Large intestine (tissue), 3 donors: Measurements from ENCODE around the gene BPHL. TPM values are rescaled to one million over a fixed set of nuclear protein-coding genes. Genes with fewer than 3 reads are reported as not detected.
A peak's percentile ranks its signal among the peaks of the same experiment; 100 is the strongest.
"Not testable (repeated sequence)": the region's sequence is repeated elsewhere in the genome, so short reads cannot be mapped to it uniquely, and the experiment has no call there.

Source experiments
- DNase-seq, 2 donors: peaks; one replicate each; pipeline versions ENCODE4 v3.0.0 to v3.0.0-alpha.2; 2013
- H3K27ac ChIP-seq: one replicate; pipeline ENCODE4 v1.5.1; 2013; ENCODE audit warnings: low read length
- H3K27me3 ChIP-seq: 2 replicates; pipeline ENCODE4 v1.6.1; 2013; ENCODE audit warnings: low read length; ENCODE audit not compliant: control insufficient read depth, insufficient read depth
- H3K36me3 ChIP-seq: 2 replicates; pipeline ENCODE4 v1.6.1; 2013; ENCODE audit warnings: low read length; ENCODE audit not compliant: control insufficient read depth, insufficient read depth
- H3K4me1 ChIP-seq: one replicate; pipeline ENCODE4 v1.6.1; 2013; ENCODE audit warnings: low read length; ENCODE audit not compliant: control insufficient read depth, insufficient read depth
- H3K4me3 ChIP-seq: one replicate; pipeline ENCODE4 v1.5.1; 2013; ENCODE audit warnings: low read length
- H3K9me3 ChIP-seq: one replicate; pipeline ENCODE4 v1.6.1; 2013; ENCODE audit warnings: mild to moderate bottlenecking, low read depth, low read length, moderate library complexity; ENCODE audit not compliant: control insufficient read depth
- WGBS: methylation state at CpG from one replicate; pipeline ENCODE4 v1.1.5; 2013; ENCODE audit warnings: low lambda C conversion rate; ENCODE audit not compliant: insufficient coverage; 5-methylcytosine and 5-hydroxymethylcytosine counted together
- polyA plus RNA-seq: library from polyadenylated mRNA; unstranded; fragments of 120-200 nt; gene quantifications from one replicate; pipeline ENCODE4 v1.2.1, GENCODE V29; 2013

BPHL gene
- polyA plus RNA-seq, 1 donor, result 77.9 TPM

GRCh38 chr6:3162565-3163247 is 44.2 kb downstream of the BPHL start:
- Histone ChIP-seq H3K9me3 (no peaks in the 10 kb centered on the region), H3K36me3 (no peaks in the 10 kb centered on the region), H3K4me1 (peaks cover 25% of the 10 kb centered on the region), H3K27me3 (no peaks in the 10 kb centered on the region), H3K27ac (peak overlapping the region; percentile 99), H3K4me3 (peak overlapping the region; percentile 78)
- DNase-seq, result peak; percentile 87 to 96
- WGBS, result no CpG with 5 or more reads among the region's 74 CpGs

DNA sequence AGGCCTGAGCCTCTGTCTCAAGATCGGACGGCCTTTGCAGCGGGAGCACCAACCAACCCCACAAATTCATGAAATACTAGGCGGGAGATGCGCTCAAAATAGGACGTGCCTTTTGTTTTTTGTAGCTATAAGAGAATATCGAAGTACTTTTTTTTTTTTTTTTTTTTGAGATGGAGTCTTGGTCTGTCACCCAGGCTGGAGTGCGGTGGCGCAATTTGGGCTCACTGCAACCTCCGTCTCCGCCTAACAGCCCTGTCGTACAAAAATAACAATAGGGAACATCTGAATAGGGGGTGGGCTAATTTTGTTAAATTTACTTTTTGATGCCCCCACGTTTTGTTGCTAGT is 44.7 kb downstream of the BPHL start:
- H3K27ac ChIP-seq, result peak overlapping the region; percentile 72
- WGBS, result no CpG with 5 or more reads among the region's 13 CpGs
- H3K36me3 ChIP-seq, result no peaks in the 10 kb centered on the region
- H3K4me3 ChIP-seq, result peak overlapping the region; percentile 40
- H3K4me1 ChIP-seq, result peaks cover 25% of the 10 kb centered on the region
- H3K9me3 ChIP-seq, result no peaks in the 10 kb centered on the region
- DNase-seq, result no peak
- no peaks in the 10 kb centered on the region for H3K27me3 ChIP-seq

GRCh38 chr6:3164388-3164787 is 45.9 kb downstream of the BPHL start:
- WGBS, result 100% methylated on average over 2 of the region's 6 CpGs
- no peaks in the 10 kb centered on the region for H3K9me3 ChIP-seq
- H3K27me3 ChIP-seq, result no peaks in the 10 kb centered on the region
- no peak for DNase-seq
- no peak overlapping the region for H3K4me3 ChIP-seq
- peaks cover 20% of the 10 kb centered on the region for H3K4me1 ChIP-seq
- no peak overlapping the region for H3K27ac ChIP-seq
- no peaks in the 10 kb centered on the region for H3K36me3 ChIP-seq

- 33% methylated on average over 1 of the region's 7 CpGs for WGBS
- Histone ChIP-seq H3K36me3 (no peaks in the 10 kb centered on the region), H3K27me3 (no peaks in the 10 kb centered on the region), H3K4me3 (no peak overlapping the region), H3K27ac (no peak overlapping the region), H3K4me1 (peaks cover 11% of the 10 kb centered on the region), H3K9me3 (no peaks in the 10 kb centered on the region)
- DNase-seq, result peak in 1 of 2 donors; percentile 19
Measured at GRCh38 chr6:3165631-3166534, 47.4 kb downstream of the BPHL start.

DNA sequence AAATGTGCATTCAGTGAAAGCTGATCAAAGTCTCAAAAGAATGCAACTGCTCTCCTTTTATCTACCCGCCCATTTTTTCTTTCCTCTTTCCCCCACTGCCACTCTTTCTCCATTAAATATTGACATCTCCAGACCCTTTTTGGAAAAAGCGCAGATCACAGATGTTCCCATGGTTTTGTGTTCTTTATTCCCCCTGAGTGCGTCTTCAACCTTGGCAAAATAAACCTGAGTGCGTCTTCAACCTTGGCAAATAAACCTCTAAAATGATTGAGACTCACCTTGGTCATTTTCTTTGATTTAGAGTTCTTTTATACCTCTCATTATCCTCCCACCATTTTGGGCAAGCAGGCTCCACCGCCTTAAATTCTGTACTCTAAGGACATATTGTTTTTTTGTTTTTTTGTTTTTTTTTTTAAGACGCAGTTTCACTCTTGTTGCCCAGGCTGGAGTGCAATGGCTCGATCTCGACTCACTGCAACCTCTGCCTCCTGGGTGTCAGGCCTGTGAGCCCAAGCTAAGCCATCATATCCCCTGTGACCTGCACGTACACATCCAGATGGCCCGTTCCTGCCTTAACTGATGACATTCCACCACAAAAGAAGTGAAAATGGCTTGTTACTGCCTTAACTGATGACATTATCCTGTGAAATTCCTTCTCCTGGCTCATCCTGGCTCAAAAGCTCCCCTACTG is 48.2 kb downstream of the BPHL start:
- DNase-seq, H3K9me3 ChIP-seq, H3K4me3 ChIP-seq, H3K4me1 ChIP-seq, H3K27me3 ChIP-seq, H3K36me3 ChIP-seq, H3K27ac ChIP-seq: not testable (repeated sequence)
- 93% methylated on average over 8 of the region's 10 CpGs for WGBS

GRCh38 chr6:3168046-3168445 is 49.5 kb downstream of the BPHL start:
- not testable (repeated sequence) for H3K27me3 ChIP-seq, H3K36me3 ChIP-seq, DNase-seq, H3K4me3 ChIP-seq, H3K9me3 ChIP-seq, H3K4me1 ChIP-seq, H3K27ac ChIP-seq
- WGBS, result no CpG with 5 or more reads among the region's 10 CpGs

DNA sequence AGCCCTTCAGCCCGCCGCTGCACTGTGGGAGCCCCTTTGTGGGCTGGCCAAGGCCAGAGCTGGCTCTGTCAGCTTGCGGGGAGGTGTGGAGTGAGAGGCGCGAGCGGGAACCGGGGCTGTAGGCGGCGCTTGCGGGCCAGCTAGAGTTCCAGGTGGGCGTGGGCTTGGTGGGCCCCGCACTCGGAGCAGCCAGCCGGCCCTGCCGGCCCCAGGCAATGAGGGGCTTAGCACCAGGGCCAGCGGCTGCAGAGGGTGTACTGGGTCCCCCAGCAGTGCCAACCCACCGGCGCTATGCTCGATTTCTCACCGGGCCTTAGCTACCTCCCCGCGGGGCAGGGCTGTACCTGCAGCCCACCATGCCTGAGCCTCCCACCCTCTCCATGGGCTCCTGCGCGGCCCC is 52.2 kb downstream of the BPHL start:
- not testable (repeated sequence) for H3K4me1 ChIP-seq, H3K36me3 ChIP-seq, H3K27me3 ChIP-seq, H3K9me3 ChIP-seq, H3K4me3 ChIP-seq, H3K27ac ChIP-seq, DNase-seq
- no CpG with 5 or more reads among the region's 24 CpGs for WGBS

GRCh38 chr6:3171313-3172175 is 53.0 kb downstream of the BPHL start:
- not testable (repeated sequence) for H3K4me3 ChIP-seq, H3K36me3 ChIP-seq
- WGBS, result 92% methylated on average over 2 of the region's 17 CpGs

DNA sequence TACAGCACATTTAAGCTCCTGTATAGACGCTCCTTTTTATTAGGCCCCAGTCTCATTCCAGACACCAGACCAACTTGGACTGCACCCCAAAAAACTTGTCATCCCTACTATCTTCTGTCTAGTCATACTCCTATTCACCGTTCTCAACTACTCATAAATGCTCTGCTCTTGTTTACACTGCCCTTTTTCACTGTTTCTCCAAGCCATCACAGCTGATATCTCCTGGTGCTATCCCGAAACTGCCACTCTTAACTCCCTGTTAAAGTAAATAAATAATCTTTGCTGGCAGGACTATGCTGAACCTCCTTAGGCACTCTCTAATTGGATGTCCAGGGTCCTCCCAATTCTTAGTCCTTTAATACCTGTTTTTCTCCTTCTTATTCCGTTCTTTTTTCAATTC is 54.3 kb downstream of the BPHL start:
- H3K27me3 ChIP-seq, H3K9me3 ChIP-seq, H3K36me3 ChIP-seq, DNase-seq, H3K27ac ChIP-seq, H3K4me3 ChIP-seq: not testable (repeated sequence)
- peaks cover 14% of the 10 kb centered on the region for H3K4me1 ChIP-seq
- 73% methylated on average over 2 of the region's 4 CpGs for WGBS

More at GRCh38 chr6:3171313-3172175, 53.0 kb downstream of the BPHL start:
- not testable (repeated sequence) for H3K27ac ChIP-seq, DNase-seq, H3K9me3 ChIP-seq, H3K27me3 ChIP-seq
- peaks cover 13% of the 10 kb centered on the region for H3K4me1 ChIP-seq

GRCh38 chr6:3173636-3174089 is 55.2 kb downstream of the BPHL start:
- H3K27ac ChIP-seq, H3K4me3 ChIP-seq, H3K27me3 ChIP-seq, H3K9me3 ChIP-seq, H3K36me3 ChIP-seq, DNase-seq: not testable (repeated sequence)
- no CpG with 5 or more reads among the region's 11 CpGs for WGBS
- peaks cover 14% of the 10 kb centered on the region for H3K4me1 ChIP-seq
